NT2/D1 (cell line): Measurements from ENCODE around the gene ZNF41.

Experiments
- SUZ12 ChIP-seq: IDR thresholded peaks from 2 replicates; pipeline ENCODE4 v1.6.1; 2011; ENCODE audit not compliant: insufficient read length, insufficient read depth; ENCODE audit errors: extremely low read depth
- YY1 ChIP-seq: IDR thresholded peaks from 2 replicates; pipeline ENCODE4 v1.6.1; 2011; ENCODE audit not compliant: insufficient read length, insufficient read depth
- ZNF274 ChIP-seq: IDR thresholded peaks from 2 replicates; pipeline ENCODE4 v1.6.1; 2011; ENCODE audit warnings: mild to moderate bottlenecking, low read depth, low read length

GRCh38 chrX:47480576-47480975 is 2.4 kb downstream of the ZNF41 start:
- TF ChIP-seq ZNF274: no peak
- no peak for TF ChIP-seq YY1
- TF ChIP-seq SUZ12: no peak
